Heart left ventricle (tissue), 16 donors: ENCODE results near the gene KRTCAP2. TPM values are rescaled to one million over a fixed set of nuclear protein-coding genes. Genes with fewer than 3 reads are reported as not detected.

ENCODE experiments used
- ATAC-seq, 4 donors: fragments of 200-7000 bp; cut with Tn5 transposase; one replicate each; pipeline ENCODE4 v1.9.1; 2020 to 2022; ENCODE audit warnings: moderate library complexity in 4 of 4, mild to moderate bottlenecking in 3 of 4, moderate number of reproducible peaks in 1 of 4
- DNase-seq, 5 donors: peaks; one replicate each; pipeline ENCODE4 v3.0.0-alpha.2; 2020
- H3K27ac ChIP-seq, 12 donors: fragments of 200-600 bp; sonication (generic) in 4 of 12; one replicate each; pipeline versions ENCODE4 v1.5.0 to v1.8.0; 2016 to 2022; ENCODE audit warnings: mild to moderate bottlenecking in 2 of 12
- H3K27me3 ChIP-seq, 9 donors: fragments of 200-600 bp; sonication (generic) in 2 of 9; one replicate each; pipeline versions ENCODE4 v1.5.1 to v1.8.0; 2016 to 2022; ENCODE audit warnings: mild to moderate bottlenecking in 3 of 9
- H3K36me3 ChIP-seq, 9 donors: fragments of 200-600 bp; sonication (generic) in 2 of 9; one replicate each; pipeline versions ENCODE4 v1.5.0 to v1.8.0; 2018 to 2022; ENCODE audit warnings: mild to moderate bottlenecking in 2 of 9
- H3K4me1 ChIP-seq, 12 donors: fragments of 200-600 bp; sonication (generic) in 4 of 12; one replicate each; pipeline versions ENCODE4 v1.5.0 to v1.8.0; 2016 to 2022; ENCODE audit warnings: mild to moderate bottlenecking in 3 of 12
- H3K4me3 ChIP-seq, 12 donors: fragments of 200-600 bp; sonication (generic) in 4 of 12; one replicate each; pipeline versions ENCODE4 v1.5.0 to v1.8.0; 2017 to 2022; ENCODE audit warnings: mild to moderate bottlenecking in 9 of 12, moderate library complexity in 4 of 12
- H3K9me3 ChIP-seq, 12 donors: fragments of 200-600 bp; sonication (generic) in 4 of 12; one replicate each; pipeline versions ENCODE4 v1.5.0 to v1.8.0; 2016 to 2022; ENCODE audit warnings: mild to moderate bottlenecking in 1 of 12
- CTCF ChIP-seq, 12 donors: fragments of 200-600 bp; sonication (generic) in 4 of 12; IDR thresholded peaks; one replicate each; pipeline versions ENCODE4 v1.5.0 to v1.8.0; 2018 to 2022; ENCODE audit warnings: antibody characterized with exemption in 12 of 12, mild to moderate bottlenecking in 5 of 12
- POLR2A ChIP-seq, 2 donors: fragments of 450-650 bp; IDR thresholded peaks; one replicate each; pipeline ENCODE4 v1.6.1; 2017; ENCODE audit warnings: antibody characterized with exemption in 2 of 2, mild to moderate bottlenecking in 2 of 2, moderate library complexity in 2 of 2
- WGBS, 4 donors: extraction: QIAGEN DNeasy Blood & Tissue Kit in 2 of 4; methylation state at CpG; one replicate each; pipeline versions ENCODE4 v1.1.5 to v1.1.7; 2013 to 2018; 5-methylcytosine and 5-hydroxymethylcytosine counted together
- intact Hi-C, 10 donors: fragments of 100-400 bp; cut with DNase I; formaldehyde crosslinking; loops; one replicate each; pipeline versions ENCODE4 v1.11.1 to v1.14.2; 2022
- polyA plus RNA-seq, 2 donors: library from polyadenylated mRNA; stranded (reverse); fragments of 200-250 nt; gene quantifications; one replicate each; pipeline ENCODE4 v1.2.3, GENCODE V29; 2013
- total RNA-seq, 9 donors: library from RNA; depleted of rRNA in 2 of 9; stranded (reverse); fragments of >200 nt in 2 of 9; fragmentation: NEBNext Ultra II Directional in 3 of 9; extraction: Animal tissue kit (Norgen Biotek cat#: 25700) in 3 of 9; gene quantifications; one replicate each; pipeline versions ENCODE4 v1.1.0 to v1.2.4, GENCODE V29; 2016 to 2023
- donor health status: ischemic (EF 13 %, LVEDD 7.1; RV severe dilation, severe dysfunction).
- donor health status: healthy with polysubstance abuse.
- donor health status: DM: no; HTN: yes; CAD: no.
- donor health status: DM: no; HTN: no; CAD: no.
- donor health status: ischemic (EF 25% LVEDD 6.9; RV normal size, moderate dysfunction).
- donor health status: ischemic (EF 25% LVEDD 5.7; RV mildly dilated, moderate dysfunction).
- donor health status: healthy.
- donor health status: DM: yes; HTN: yes; CAD: no.
- donor health status: ischemic (EF 35%, LVEDD 5.7; RV mildly dilated, moderate dysfunction).
- donor health status: nonischemic (EF 11% LVEDD 7.7; RV severe dilation, severe dysfunction).
- donor health status: DM: yes; HTN: yes; CAD: no.
- donor health status: PGD.
- donor health status: ischemic (EF 29% LVEDD 5.4; RV normal size, mild dysfunction).
- donor health status: nonischemic (EF 23%, LVEDD 6.1; RV moderate dilation, normal function).

Gene KRTCAP2
- total and polyA plus RNA-seq, 11 donors: 106 to 283 (median 134) TPM

- ATAC-seq: peak in 2 of 4 donors; percentile 11 to 25
- Histone ChIP-seq H3K36me3 (peaks cover 0 to 31% (median 24%) of the 10 kb centered on the region in 9 donors), H3K4me1 (peaks cover 0 to 58% (median 28%) of the 10 kb centered on the region in 12 donors), H3K9me3 (no peaks in the 10 kb centered on the region), H3K4me3 (peak overlapping the region; percentile 48 to 98 (median 82)), H3K27ac (peak overlapping the region in 11 of 12 donors; percentile 87 to 98 (median 94)), H3K27me3 (peaks cover under 1 to 28% (median 14%) of the 10 kb centered on the region in 9 donors)
- TF ChIP-seq CTCF (IDR thresholded peaks at IDR 0.05) (no peak), POLR2A (IDR thresholded peaks at IDR 0.05) (no peak)
- peak in 1 of 5 donors; percentile 13 for DNase-seq
- intact Hi-C loops: loop anchor here in 3 of 10 donors (5.0 to 10.0 kb wide), 3 partner anchors 35 to 423 kb away; partner anchors contain the start of gene SLC50A1 (in 1 of the 3)
- WGBS, 4 donors: 34 to 43% (median 42%) methylated on average over 8 of the region's 8 CpGs
Measured at GRCh38 chr1:155171836-155172731, 1.0 kb downstream of the KRTCAP2 start.

DNA sequence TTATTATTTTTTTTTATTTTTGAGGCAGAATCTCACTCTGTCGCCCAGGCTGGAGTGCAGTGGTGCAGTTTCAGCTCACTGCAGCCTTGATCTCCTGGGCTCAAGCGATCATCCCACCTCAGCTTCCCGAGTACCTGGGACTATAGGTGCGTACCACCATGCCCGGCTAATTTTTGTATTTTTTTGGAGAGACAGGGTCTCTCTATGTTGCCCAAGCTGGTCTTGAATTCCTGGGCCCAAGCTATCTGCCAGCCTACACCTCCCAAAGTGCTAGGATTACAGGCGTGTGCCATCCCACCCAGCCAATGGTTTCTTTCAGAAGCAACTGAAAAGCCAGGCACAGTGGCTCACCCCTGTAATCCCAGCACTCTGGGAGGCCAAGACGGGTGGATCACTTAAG is 2.3 kb downstream of the KRTCAP2 start:
- Histone ChIP-seq H3K27ac (no peak overlapping the region), H3K4me1 (peaks cover 0 to 58% (median 39%) of the 10 kb centered on the region in 12 donors), H3K27me3 (peaks cover 2 to 26% (median 14%) of the 10 kb centered on the region in 9 donors), H3K4me3 (no peak overlapping the region), H3K36me3 (peaks cover 0 to 31% (median 24%) of the 10 kb centered on the region in 9 donors), H3K9me3 (no peaks in the 10 kb centered on the region)
- TF ChIP-seq CTCF (IDR thresholded peaks at IDR 0.05) (no peak), POLR2A (IDR thresholded peaks at IDR 0.05) (no peak)
- no peak for DNase-seq
- WGBS, 4 donors: 90 to 96% (median 94%) methylated on average over 7 of the region's 7 CpGs
- intact Hi-C loops: loop anchor here in 3 of 10 donors (5.0 to 10.0 kb wide), 3 partner anchors 34 to 424 kb away; partner anchors contain the start of gene SLC50A1 (in 1 of the 3)
- no peak for ATAC-seq

GRCh38 chr1:155170101-155170785 is 2.9 kb downstream of the KRTCAP2 start:
- TF ChIP-seq POLR2A (IDR thresholded peaks at IDR 0.05): no peak
- TF ChIP-seq CTCF (IDR thresholded peaks at IDR 0.05): no peak
- Histone ChIP-seq H3K27me3 (peaks cover 2 to 20% (median 11%) of the 10 kb centered on the region in 9 donors), H3K36me3 (peaks cover 0 to 31% (median 24%) of the 10 kb centered on the region in 9 donors), H3K4me1 (peaks cover 0 to 58% (median 43%) of the 10 kb centered on the region in 12 donors), H3K27ac (no peak overlapping the region), H3K4me3 (no peak overlapping the region), H3K9me3 (no peaks in the 10 kb centered on the region)
- DNase-seq: no peak
- ATAC-seq: no peak
- WGBS, 4 donors: 77 to 96% (median 95%) methylated on average over 2 of the region's 2 CpGs
- intact Hi-C loops: loop anchor here in 3 of 10 donors (5.0 to 10.0 kb wide), 3 partner anchors 33 to 425 kb away; partner anchors contain the start of gene SLC50A1 (in 1 of the 3)
